Trophoblast cell (in vitro differentiated cells and primary cell): Measurements from ENCODE around the gene FOXD1.
"Not testable (repeated sequence)": the region's sequence is repeated elsewhere in the genome, so short reads cannot be mapped to it uniquely, and the experiment has no call there.

Experiments used
- DNase-seq, 2 donors: peaks; one replicate each; pipeline ENCODE4 v3.0.0-alpha.2; 2016
- H2AFZ ChIP-seq: 2 replicates; pipeline ENCODE4 v1.6.1; 2013; ENCODE audit warnings: low read length, moderate library complexity, mild to moderate bottlenecking; ENCODE audit not compliant: insufficient read depth, poor library complexity
- H2AK5ac ChIP-seq: 2 replicates; pipeline ENCODE4 v1.6.1; 2013; ENCODE audit warnings: mild to moderate bottlenecking, low read length
- H2BK120ac ChIP-seq: 2 replicates; pipeline ENCODE4 v1.6.1; 2013; ENCODE audit warnings: low read length, mild to moderate bottlenecking, moderate library complexity; ENCODE audit not compliant: insufficient read depth, poor library complexity
- H2BK12ac ChIP-seq: 2 replicates; pipeline ENCODE4 v1.6.1; 2013; ENCODE audit warnings: mild to moderate bottlenecking, low read length, moderate library complexity
- H2BK5ac ChIP-seq: 2 replicates; pipeline ENCODE4 v1.6.1; 2013; ENCODE audit warnings: low read length, low read depth, moderate library complexity, mild to moderate bottlenecking; ENCODE audit not compliant: poor library complexity
- H3K14ac ChIP-seq: 2 replicates; pipeline ENCODE4 v1.6.1; 2013; ENCODE audit warnings: mild to moderate bottlenecking, low read length
- H3K18ac ChIP-seq: 2 replicates; pipeline ENCODE4 v1.6.1; 2013; ENCODE audit warnings: mild to moderate bottlenecking, low read length
- H3K23ac ChIP-seq: 2 replicates; pipeline ENCODE4 v1.6.1; 2013; ENCODE audit warnings: low read length
- H3K27ac ChIP-seq: 2 replicates; pipeline ENCODE4 v1.5.1; 2013; ENCODE audit warnings: low read depth, mild to moderate bottlenecking, inconsistent platforms, low read length, moderate library complexity
- H3K27me3 ChIP-seq: 2 replicates; pipeline ENCODE4 v1.6.1; 2013; ENCODE audit warnings: inconsistent platforms, mild to moderate bottlenecking, low read length, moderate library complexity; ENCODE audit not compliant: insufficient read depth
- H3K36me3 ChIP-seq, 2 experiments: 1 replicate in 1 of 2; 2 replicates in 1 of 2; pipeline ENCODE4 v1.6.1; 2013; ENCODE audit warnings: low read length in 2 of 2, mild to moderate bottlenecking in 2 of 2, moderate library complexity in 1 of 2; ENCODE audit not compliant: insufficient read depth in 2 of 2, control insufficient read depth in 1 of 2
- H3K4ac ChIP-seq: 2 replicates; pipeline ENCODE4 v1.6.1; 2013; ENCODE audit warnings: low read depth, mild to moderate bottlenecking, low read length, moderate library complexity
- H3K4me1 ChIP-seq, 2 experiments: 1 replicate in 1 of 2; 2 replicates in 1 of 2; pipeline ENCODE4 v1.6.1; 2013; ENCODE audit warnings: low read length in 2 of 2, mild to moderate bottlenecking in 2 of 2, moderate library complexity in 1 of 2; ENCODE audit not compliant: insufficient read depth in 2 of 2, control insufficient read depth in 1 of 2
- H3K4me2 ChIP-seq: 2 replicates; pipeline ENCODE4 v1.6.1; 2013; ENCODE audit warnings: inconsistent platforms, mild to moderate bottlenecking, low read length, moderate library complexity
- H3K4me3 ChIP-seq: 2 replicates; pipeline ENCODE4 v1.5.1; 2013; ENCODE audit warnings: mild to moderate bottlenecking, low read depth, low read length, inconsistent platforms
- H3K79me1 ChIP-seq: one replicate; pipeline ENCODE4 v1.6.1; 2013; ENCODE audit warnings: low read length
- H3K79me2 ChIP-seq: 2 replicates; pipeline ENCODE4 v1.6.1; 2013; ENCODE audit warnings: low read length, mild to moderate bottlenecking; ENCODE audit not compliant: control insufficient read depth, insufficient read depth, poor library complexity
- H3K9ac ChIP-seq: 2 replicates; pipeline ENCODE4 v1.6.1; 2013; ENCODE audit warnings: mild to moderate bottlenecking, low read length
- H3K9me3 ChIP-seq: 2 replicates; pipeline ENCODE4 v1.6.1; 2013; ENCODE audit warnings: low read depth, mild to moderate bottlenecking, control low read depth, inconsistent platforms, low read length; ENCODE audit not compliant: insufficient read depth
- H4K12ac ChIP-seq: 2 replicates; pipeline ENCODE4 v1.6.1; 2013; ENCODE audit warnings: low read depth, mild to moderate bottlenecking, low read length, moderate library complexity
- H4K8ac ChIP-seq: 2 replicates; pipeline ENCODE4 v1.6.1; 2013; ENCODE audit warnings: low read depth, mild to moderate bottlenecking, low read length, moderate library complexity
- H4K91ac ChIP-seq: one replicate; pipeline ENCODE4 v1.6.1; 2013; ENCODE audit warnings: low read depth, mild to moderate bottlenecking, low read length, moderate library complexity
- WGBS: extraction: QIAGEN DNeasy Blood & Tissue Kit; methylation state at CpG from one replicate; pipeline ENCODE4 v1.1.7; 2013; ENCODE audit warnings: missing lambda C conversion rate; ENCODE audit not compliant: insufficient read length, insufficient coverage; ENCODE audit errors: extremely low coverage; 5-methylcytosine and 5-hydroxymethylcytosine counted together

Gene FOXD1

GRCh38 chr5:73488806-73489205 lies 40.2 kb upstream of the FOXD1 start:
- H3K27ac ChIP-seq, result no peak overlapping the region
- no peak overlapping the region for H3K9ac ChIP-seq
- no peak overlapping the region for H3K4me3 ChIP-seq
- H3K18ac ChIP-seq, result no peak overlapping the region
- WGBS, result no CpG with 5 or more reads among the region's 3 CpGs
- H2BK5ac ChIP-seq, result no peak overlapping the region
- no peaks in the 10 kb centered on the region for H3K27me3 ChIP-seq
- no peak overlapping the region for H2BK120ac ChIP-seq
- no peak overlapping the region for H2AK5ac ChIP-seq
- no peak overlapping the region for H4K91ac ChIP-seq
- no peaks in the 10 kb centered on the region for H3K36me3 ChIP-seq
- no peak overlapping the region for H3K23ac ChIP-seq
- no peak overlapping the region for H3K4ac ChIP-seq
- no peaks in the 10 kb centered on the region for H3K79me2 ChIP-seq
- no peak overlapping the region for H4K8ac ChIP-seq
- no peaks in the 10 kb centered on the region for H3K9me3 ChIP-seq
- no peak overlapping the region for H3K14ac ChIP-seq
- no peak overlapping the region for H2BK12ac ChIP-seq
- H3K4me2 ChIP-seq, result no peak overlapping the region
- H3K4me1 ChIP-seq, result no peaks in the 10 kb centered on the region
- no peak overlapping the region for H2AFZ ChIP-seq
- DNase-seq, result peak in 1 of 2 donors; percentile 9
- H3K79me1 ChIP-seq, result no peaks in the 10 kb centered on the region
- no peak overlapping the region for H4K12ac ChIP-seq

- no peak overlapping the region for H4K8ac ChIP-seq
- no peak overlapping the region for H4K91ac ChIP-seq
- H3K14ac ChIP-seq, result no peak overlapping the region
- WGBS, result no CpG with 5 or more reads among the region's 4 CpGs
- no peaks in the 10 kb centered on the region for H3K4me1 ChIP-seq
- no peaks in the 10 kb centered on the region for H3K36me3 ChIP-seq
- no peaks in the 10 kb centered on the region for H3K9me3 ChIP-seq
- H3K23ac ChIP-seq, result no peak overlapping the region
- no peak overlapping the region for H2BK120ac ChIP-seq
- H3K79me1 ChIP-seq, result no peaks in the 10 kb centered on the region
- H3K9ac ChIP-seq, result no peak overlapping the region
- H2BK5ac ChIP-seq, result no peak overlapping the region
- no peak overlapping the region for H4K12ac ChIP-seq
- H2AFZ ChIP-seq, result no peak overlapping the region
- no peak overlapping the region for H3K18ac ChIP-seq
- no peaks in the 10 kb centered on the region for H3K27me3 ChIP-seq
- H2AK5ac ChIP-seq, result no peak overlapping the region
- H3K79me2 ChIP-seq, result no peaks in the 10 kb centered on the region
- no peak overlapping the region for H3K4me3 ChIP-seq
- H2BK12ac ChIP-seq, result no peak overlapping the region
- H3K4ac ChIP-seq, result no peak overlapping the region
- H3K27ac ChIP-seq, result no peak overlapping the region
- no peak overlapping the region for H3K4me2 ChIP-seq
- peak in 1 of 2 donors; percentile 71 for DNase-seq
Measured at GRCh38 chr5:73487815-73488214, 39.2 kb upstream of the FOXD1 start.

DNA sequence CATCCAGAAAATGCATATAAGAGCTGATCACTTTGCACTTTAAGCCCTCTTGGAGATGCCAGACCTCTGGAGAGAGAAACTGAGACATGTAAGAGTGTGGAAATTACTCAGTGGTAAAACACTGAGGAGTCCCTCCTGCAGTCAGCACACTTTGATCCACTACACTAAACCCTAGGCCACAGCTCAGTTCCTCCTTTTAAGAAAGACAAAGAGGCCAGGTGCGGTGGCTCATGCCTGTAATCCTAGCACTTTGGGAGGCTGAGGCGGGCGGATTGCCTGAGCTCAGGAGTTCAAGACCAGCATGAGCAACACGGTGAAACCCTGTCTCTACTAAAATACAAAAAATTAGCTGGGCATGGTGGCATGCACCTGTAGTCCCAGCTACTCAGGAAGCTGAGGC lies 38.7 kb upstream of the FOXD1 start:
- H3K4me3 ChIP-seq, H3K79me2 ChIP-seq, H2BK12ac ChIP-seq, H3K4me2 ChIP-seq, H4K91ac ChIP-seq, H2BK5ac ChIP-seq, H2AFZ ChIP-seq, H3K9ac ChIP-seq, H3K79me1 ChIP-seq, H3K4ac ChIP-seq, H3K9me3 ChIP-seq, DNase-seq, H3K14ac ChIP-seq, H3K27me3 ChIP-seq, H2AK5ac ChIP-seq, H4K12ac ChIP-seq, H2BK120ac ChIP-seq, H3K23ac ChIP-seq, H3K36me3 ChIP-seq, H3K27ac ChIP-seq, H3K4me1 ChIP-seq, H4K8ac ChIP-seq, H3K18ac ChIP-seq: not testable (repeated sequence)
- no CpG with 5 or more reads among the region's 4 CpGs for WGBS

DNA sequence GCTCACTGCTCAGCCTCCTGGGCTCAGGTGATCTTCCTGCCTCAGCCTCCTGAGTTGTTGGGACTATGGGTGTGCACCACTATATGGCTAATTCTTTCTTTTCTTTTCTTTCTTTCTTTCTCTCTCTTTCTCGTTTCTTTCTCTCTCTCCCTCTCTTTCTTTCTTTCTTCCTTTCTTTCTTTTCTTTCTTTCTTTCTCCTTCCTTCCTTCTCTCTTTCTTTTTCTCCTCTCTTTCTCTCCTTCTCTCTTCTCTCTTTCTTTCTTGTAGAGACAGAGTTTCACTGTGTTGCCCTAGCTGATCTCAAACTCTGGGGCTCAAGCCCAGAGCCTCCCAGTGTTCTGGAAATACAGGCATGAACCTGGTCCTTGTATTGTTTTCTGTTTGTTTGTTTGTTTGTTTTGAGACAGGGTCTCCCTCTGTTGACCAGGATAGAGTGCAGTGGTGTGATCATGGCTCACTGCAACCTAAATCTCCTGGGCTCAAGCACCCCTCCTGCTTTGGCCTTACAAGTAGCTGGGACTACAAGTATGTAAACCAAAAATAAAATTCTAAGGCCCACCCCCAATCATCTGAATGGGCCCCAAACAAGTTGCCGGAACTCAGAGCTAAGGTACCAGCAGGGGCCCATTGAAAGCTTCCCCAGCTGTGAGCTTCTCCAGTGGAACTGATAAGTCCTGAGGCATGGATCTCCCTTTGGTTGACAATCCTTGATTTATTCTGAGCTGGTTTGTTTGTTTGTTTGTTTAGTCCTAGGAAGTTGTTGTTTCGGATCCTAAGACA lies 37.7 kb upstream of the FOXD1 start:
- Histone ChIP-seq H3K4me3 (no peak overlapping the region), H3K4me2 (no peak overlapping the region), H4K8ac (no peak overlapping the region), H2BK5ac (no peak overlapping the region), H4K91ac (no peak overlapping the region), H3K4ac (no peak overlapping the region), H2BK12ac (no peak overlapping the region), H3K14ac (no peak overlapping the region), H3K9ac (no peak overlapping the region), H2AFZ (no peak overlapping the region), H2BK120ac (no peak overlapping the region), H3K79me2 (no peaks in the 10 kb centered on the region), H4K12ac (no peak overlapping the region), H3K9me3 (peaks cover 2% of the 10 kb centered on the region), H3K79me1 (no peaks in the 10 kb centered on the region), H3K23ac (no peak overlapping the region), H3K4me1 (no peaks in the 10 kb centered on the region), H3K18ac (no peak overlapping the region), H3K27ac (no peak overlapping the region), H2AK5ac (no peak overlapping the region), H3K36me3 (no peaks in the 10 kb centered on the region), H3K27me3 (no peaks in the 10 kb centered on the region)
- DNase-seq, result no peak
- WGBS, result no CpG with 5 or more reads among the region's 3 CpGs
